Subcutaneous adipose tissue (tissue), 4 donors: ENCODE measurements around the gene HOXA10. TPM values are rescaled to one million over a fixed set of nuclear protein-coding genes. Genes with fewer than 3 reads are reported as not detected.

Source experiments
- CTCF ChIP-seq: fragments of 450-650 bp; IDR thresholded peaks from one replicate; pipeline ENCODE4 v1.5.1; 2016; ENCODE audit warnings: low read depth, mild to moderate bottlenecking, control low read depth, antibody characterized with exemption, moderate library complexity
- total RNA-seq, 4 donors: library from RNA; depleted of rRNA; stranded (reverse); fragments of >200 nt; gene quantifications; one replicate each; pipeline ENCODE4 v1.1.0, GENCODE V29; 2016

Gene HOXA10
- total RNA-seq, 4 donors from 2014 or later: 17.3 to 22.6 (median 20.9) TPM

- no peak for TF ChIP-seq CTCF
Observed at GRCh38 chr7:27202018-27202861, 28.1 kb upstream of the HOXA10 start.

- TF ChIP-seq CTCF: no peak
Observed at GRCh38 chr7:27201580-27202017, 27.5 kb upstream of the HOXA10 start.

GRCh38 chr7:27200761-27201579, 26.9 kb upstream of the HOXA10 start:
- no peak for TF ChIP-seq CTCF

- TF ChIP-seq CTCF: no peak
Observed at GRCh38 chr7:27199849-27200760, 26.0 kb upstream of the HOXA10 start, which contains the start of gene HOXA13. TSS of gene HOXA13 (minus strand) at chr7:27200091. CDS start at chr7:27200077, 14 bp downstream.

- no peak for TF ChIP-seq CTCF
Observed at GRCh38 chr7:27198871-27199801, 25.0 kb upstream of the HOXA10 start.

GRCh38 chr7:27198138-27198841, 24.2 kb upstream of the HOXA10 start:
- TF ChIP-seq CTCF: no peak
